CD4-positive, CD25-positive, alpha-beta regulatory T cell (primary cell): Measurements from ENCODE around the gene PRORP. TPM values are rescaled to one million over a fixed set of nuclear protein-coding genes. Genes with fewer than 3 reads are reported as not detected.

Source experiments
- ATAC-seq, 2 donors: fragments of 150-1000 bp; cut with Tn5 transposase; one replicate each; pipeline ENCODE4 v1.10.0; 2021; ENCODE audit warnings: low read depth in 2 of 2, moderate number of reproducible peaks in 2 of 2, moderate library complexity in 1 of 2
- DNase-seq, 3 donors: peaks; one replicate each; pipeline versions ENCODE4 v3.0.0 to v3.0.0-alpha.2; 2012 to 2022; ENCODE audit warnings: mixed read lengths in 1 of 3
- H3K27ac ChIP-seq: one replicate; pipeline ENCODE4 v1.7.0; 2013; ENCODE audit warnings: mild to moderate bottlenecking, low read length; ENCODE audit not compliant: insufficient read depth, poor library complexity, severe bottlenecking
- H3K27me3 ChIP-seq: one replicate; pipeline ENCODE4 v1.7.0; 2013; ENCODE audit warnings: low read length; ENCODE audit not compliant: control insufficient read depth, insufficient read depth
- H3K36me3 ChIP-seq: one replicate; pipeline ENCODE4 v1.7.0; 2013; ENCODE audit warnings: mild to moderate bottlenecking, low read length, moderate library complexity; ENCODE audit not compliant: control insufficient read depth, insufficient read depth
- H3K4me1 ChIP-seq: 2 replicates; pipeline ENCODE4 v1.7.0; 2013; ENCODE audit warnings: mild to moderate bottlenecking, low read length; ENCODE audit not compliant: insufficient read depth, control insufficient read depth, poor library complexity, severe bottlenecking
- H3K4me3 ChIP-seq: one replicate; pipeline ENCODE4 v1.7.0; 2013; ENCODE audit warnings: low read depth, mild to moderate bottlenecking, low read length, moderate library complexity
- H3K9me3 ChIP-seq, 2 experiments: 1 replicate in 1 of 2; 2 replicates in 1 of 2; pipeline ENCODE4 v1.7.0; 2013; ENCODE audit warnings: low read length in 2 of 2, mild to moderate bottlenecking in 1 of 2, moderate library complexity in 1 of 2; ENCODE audit not compliant: control insufficient read depth in 2 of 2
- H3K27ac Mint-ChIP-seq, 3 donors: one replicate each; pipeline ENCODE4 v1.8.0; 2020 to 2022; ENCODE audit warnings: mild to moderate bottlenecking in 3 of 3, mixed read lengths in 3 of 3, moderate library complexity in 2 of 3
- H3K27me3 Mint-ChIP-seq: one replicate; pipeline ENCODE4 v1.8.0; 2022; ENCODE audit warnings: mild to moderate bottlenecking, mixed read lengths
- H3K36me3 Mint-ChIP-seq: one replicate; pipeline ENCODE4 v1.8.0; 2020; ENCODE audit warnings: mixed read lengths
- H3K4me1 Mint-ChIP-seq, 4 donors: one replicate each; pipeline ENCODE4 v1.8.0; 2020 to 2022; ENCODE audit warnings: mixed read lengths in 4 of 4, mild to moderate bottlenecking in 1 of 4
- H3K4me3 Mint-ChIP-seq, 4 donors: one replicate each; pipeline ENCODE4 v1.8.0; 2020 to 2022; ENCODE audit warnings: mild to moderate bottlenecking in 4 of 4, mixed read lengths in 4 of 4, moderate library complexity in 3 of 4
- H3K9me3 Mint-ChIP-seq, 7 donors: one replicate each; pipeline ENCODE4 v1.8.0; 2020 to 2022; ENCODE audit warnings: mixed read lengths in 7 of 7, mild to moderate bottlenecking in 3 of 7, moderate library complexity in 2 of 7
- polyA plus RNA-seq, 4 donors: library from polyadenylated mRNA; unstranded; fragments of 300-500 nt; fragmentation: Illumina TruSeq; gene quantifications; one replicate each; pipeline ENCODE4 v1.2.3, GENCODE V29; 2021
- total RNA-seq: library from RNA; stranded (reverse); gene quantifications from one replicate; pipeline ENCODE4 v1.2.3, GENCODE V29; 2022

The PRORP gene
- total and polyA plus RNA-seq, 5 donors from 2014 or later: 49.1 to 83.1 (median 77.4) TPM

- no peak overlapping the region for H3K4me3 Mint-ChIP-seq
- no peak overlapping the region for H3K27ac ChIP-seq
- H3K4me1 ChIP-seq: peaks cover 4% of the 10 kb centered on the region
- peaks cover 0 to 6% (median 0%) of the 10 kb centered on the region in 7 donors for H3K9me3 Mint-ChIP-seq
- H3K4me3 ChIP-seq: no peak overlapping the region
- DNase-seq: no peak
- H3K27ac Mint-ChIP-seq: peak overlapping the region in 1 of 3 donors; percentile 70
- no peaks in the 10 kb centered on the region for H3K27me3 Mint-ChIP-seq
- H3K27me3 ChIP-seq: no peaks in the 10 kb centered on the region
- peaks cover 27% of the 10 kb centered on the region for H3K36me3 ChIP-seq
- H3K9me3 ChIP-seq: no peaks in the 10 kb centered on the region
- H3K4me1 Mint-ChIP-seq: peaks cover 24 to 44% (median 33%) of the 10 kb centered on the region in 4 donors
- no peak for ATAC-seq
- H3K36me3 Mint-ChIP-seq: peaks cover 40% of the 10 kb centered on the region
These were observed 42.5 kb downstream of the PRORP start for GRCh38 chr14:35164849-35165248.

- ATAC-seq (no peak), DNase-seq (no peak)
- Mint-ChIP-seq H3K27me3 (no peaks in the 10 kb centered on the region), H3K4me3 (no peak overlapping the region), H3K4me1 (peaks cover 9 to 24% (median 20%) of the 10 kb centered on the region in 4 donors), H3K27ac (no peak overlapping the region), H3K9me3 (peaks cover 0 to 7% (median 0%) of the 10 kb centered on the region in 7 donors), H3K36me3 (peaks cover 41% of the 10 kb centered on the region)
- no peak overlapping the region for H3K27ac ChIP-seq
- H3K9me3 ChIP-seq: no peaks in the 10 kb centered on the region
- H3K4me1 ChIP-seq: no peaks in the 10 kb centered on the region
- H3K4me3 ChIP-seq: no peak overlapping the region
- no peaks in the 10 kb centered on the region for H3K27me3 ChIP-seq
- peaks cover 26% of the 10 kb centered on the region for H3K36me3 ChIP-seq
These were observed 45.1 kb downstream of the PRORP start for GRCh38 chr14:35167496-35167895.

Other genes starting within 250 kb of the PRORP start
- 55.1 TPM for gene BAZ1A, start 247.2 kb upstream of the PRORP start, total RNA-seq
- 10 to 100 TPM in 2 of 4 donors, 1 to 10 TPM in 2; 9.4 to 12.1 (median 10.1) TPM for gene BAZ1A, start 247.2 kb upstream of the PRORP start, polyA plus RNA-seq
- 44.0 TPM for gene SRP54, start 139.6 kb upstream of the PRORP start, total RNA-seq
- 10 to 100 TPM; 32.9 to 46.1 (median 42.9) TPM for gene SRP54, start 139.6 kb upstream of the PRORP start, polyA plus RNA-seq
- 152 TPM for gene FAM177A1, start 76.3 kb upstream of the PRORP start, total RNA-seq
- gene FAM177A1, start 76.3 kb upstream of the PRORP start, polyA plus RNA-seq: 10 to 100 TPM; 51.5 to 65.4 (median 57.7) TPM
- gene PPP2R3C, start 562 bp upstream of the PRORP start, total RNA-seq: 52.6 TPM
- 100 to 1,000 TPM in 1 of 4 donors, 10 to 100 TPM in 3; 81.5 to 100 (median 89.3) TPM for gene PPP2R3C, start 562 bp upstream of the PRORP start, polyA plus RNA-seq
- 132 TPM for gene PSMA6, start 169.8 kb downstream of the PRORP start, total RNA-seq
- gene PSMA6, start 169.8 kb downstream of the PRORP start, polyA plus RNA-seq: 100 to 1,000 TPM; 330 to 480 (median 385) TPM